Stimulated activated naive CD8-positive, alpha-beta T cell treated with anti-CD3 and anti-CD28 coated beads, Interleukin-15, Interleukin-2, amounts not matched to agents 100 ng/mL and 50 ng/mL, for 24 hours (primary cell): ENCODE data around the gene SPSB3.

Experiments
- H3K27ac Mint-ChIP-seq: one replicate; pipeline ENCODE4 v1.8.0; 2021; ENCODE audit warnings: mild to moderate bottlenecking, mixed read lengths
- H3K27me3 Mint-ChIP-seq: one replicate; pipeline ENCODE4 v1.8.0; 2021; ENCODE audit warnings: mixed read lengths
- H3K36me3 Mint-ChIP-seq: one replicate; pipeline ENCODE4 v1.8.0; 2021; ENCODE audit warnings: low read depth, mixed read lengths
- H3K4me1 Mint-ChIP-seq: one replicate; pipeline ENCODE4 v1.8.0; 2021; ENCODE audit warnings: low read depth, mixed read lengths
- H3K4me3 Mint-ChIP-seq: one replicate; pipeline ENCODE4 v1.8.0; 2021; ENCODE audit warnings: mild to moderate bottlenecking, mixed read lengths
- H3K9me3 Mint-ChIP-seq: one replicate; pipeline ENCODE4 v1.8.0; 2021; ENCODE audit warnings: mixed read lengths

Gene SPSB3

GRCh38 chr16:1782408-1783264 lies at the start of gene SPSB3, which contains the start of gene NUBP2:
TSS of gene SPSB3 (minus strand) at chr16:1782571. CDS start at chr16:1781483, 1,088 bp downstream.
TSS of gene NUBP2 (plus strand) at chr16:1782960. CDS start at chr16:1783021, 61 bp downstream.
- Mint-ChIP-seq H3K4me3 (peak within 1 kb of the TSS; percentile 96), H3K9me3 (no peaks in the 10 kb centered on the region), H3K36me3 (no peaks in the 10 kb centered on the region), H3K27ac (peak within 1 kb of the TSS; percentile 86), H3K27me3 (no peaks in the 10 kb centered on the region), H3K4me1 (peaks cover 26% of the 10 kb centered on the region)

GRCh38 chr16:1831186-1832075 lies 49.1 kb upstream of the SPSB3 start:
- Mint-ChIP-seq H3K4me1 (peaks cover 27% of the 10 kb centered on the region), H3K9me3 (no peaks in the 10 kb centered on the region), H3K27me3 (no peaks in the 10 kb centered on the region), H3K36me3 (peaks cover 4% of the 10 kb centered on the region), H3K27ac (no peak overlapping the region), H3K4me3 (no peak overlapping the region)

- H3K27me3 Mint-ChIP-seq = no peaks in the 10 kb centered on the region
- H3K27ac Mint-ChIP-seq = no peak overlapping the region
- no peaks in the 10 kb centered on the region for H3K9me3 Mint-ChIP-seq
- H3K4me1 Mint-ChIP-seq = peaks cover 34% of the 10 kb centered on the region
- peaks cover 4% of the 10 kb centered on the region for H3K36me3 Mint-ChIP-seq
- H3K4me3 Mint-ChIP-seq = no peak overlapping the region
These were observed 47.8 kb upstream of the SPSB3 start for GRCh38 chr16:1830213-1830612.

GRCh38 chr16:1828645-1829410 lies 46.5 kb upstream of the SPSB3 start:
- H3K4me1 Mint-ChIP-seq = peaks cover 46% of the 10 kb centered on the region
- H3K27ac Mint-ChIP-seq = no peak overlapping the region
- H3K27me3 Mint-ChIP-seq = no peaks in the 10 kb centered on the region
- H3K36me3 Mint-ChIP-seq = peaks cover 4% of the 10 kb centered on the region
- no peaks in the 10 kb centered on the region for H3K9me3 Mint-ChIP-seq
- H3K4me3 Mint-ChIP-seq = peak overlapping the region; percentile 88

GRCh38 chr16:1826691-1827573 lies 44.6 kb upstream of the SPSB3 start, which contains the start of the genes FAHD1 and HAGH:
TSS of gene FAHD1 (plus strand) at chr16:1827206. CDS start at chr16:1827239, 33 bp downstream.
TSS of gene HAGH (minus strand) at chr16:1826825. CDS start at chr16:1826787, 38 bp downstream.
- Mint-ChIP-seq H3K27ac (peak within 1 kb of the TSS; percentile 88), H3K36me3 (no peaks in the 10 kb centered on the region), H3K4me1 (peaks cover 48% of the 10 kb centered on the region), H3K9me3 (no peaks in the 10 kb centered on the region), H3K4me3 (peak within 1 kb of the TSS; percentile 88), H3K27me3 (no peaks in the 10 kb centered on the region)

- no peaks in the 10 kb centered on the region for H3K9me3 Mint-ChIP-seq
- H3K27ac Mint-ChIP-seq = peak overlapping the region; percentile 76
- peaks cover 48% of the 10 kb centered on the region for H3K4me1 Mint-ChIP-seq
- peak overlapping the region; percentile 82 for H3K4me3 Mint-ChIP-seq
- H3K27me3 Mint-ChIP-seq = no peaks in the 10 kb centered on the region
- H3K36me3 Mint-ChIP-seq = no peaks in the 10 kb centered on the region
These were observed 43.7 kb upstream of the SPSB3 start for GRCh38 chr16:1825864-1826690.

- H3K27ac Mint-ChIP-seq = peak overlapping the region; percentile 76
- H3K4me3 Mint-ChIP-seq = peak overlapping the region; percentile 82
- no peaks in the 10 kb centered on the region for H3K27me3 Mint-ChIP-seq
- no peaks in the 10 kb centered on the region for H3K9me3 Mint-ChIP-seq
- H3K36me3 Mint-ChIP-seq = no peaks in the 10 kb centered on the region
- H3K4me1 Mint-ChIP-seq = peaks cover 48% of the 10 kb centered on the region
These were observed 43.1 kb upstream of the SPSB3 start for GRCh38 chr16:1825381-1825863.

GRCh38 chr16:1823821-1824220 lies 41.5 kb upstream of the SPSB3 start:
- H3K4me3 Mint-ChIP-seq = no peak overlapping the region
- H3K9me3 Mint-ChIP-seq = no peaks in the 10 kb centered on the region
- H3K27ac Mint-ChIP-seq = no peak overlapping the region
- H3K27me3 Mint-ChIP-seq = no peaks in the 10 kb centered on the region
- peaks cover 35% of the 10 kb centered on the region for H3K4me1 Mint-ChIP-seq
- no peaks in the 10 kb centered on the region for H3K36me3 Mint-ChIP-seq

GRCh38 chr16:1822801-1823200 lies 40.4 kb upstream of the SPSB3 start:
- H3K4me3 Mint-ChIP-seq = no peak overlapping the region
- no peak overlapping the region for H3K27ac Mint-ChIP-seq
- H3K9me3 Mint-ChIP-seq = no peaks in the 10 kb centered on the region
- H3K36me3 Mint-ChIP-seq = no peaks in the 10 kb centered on the region
- H3K4me1 Mint-ChIP-seq = peaks cover 27% of the 10 kb centered on the region
- no peaks in the 10 kb centered on the region for H3K27me3 Mint-ChIP-seq

- H3K4me3 Mint-ChIP-seq = no peak overlapping the region
- peaks cover 21% of the 10 kb centered on the region for H3K4me1 Mint-ChIP-seq
- no peaks in the 10 kb centered on the region for H3K9me3 Mint-ChIP-seq
- H3K27ac Mint-ChIP-seq = no peak overlapping the region
- no peaks in the 10 kb centered on the region for H3K27me3 Mint-ChIP-seq
- no peaks in the 10 kb centered on the region for H3K36me3 Mint-ChIP-seq
These were observed 39.7 kb upstream of the SPSB3 start for GRCh38 chr16:1821861-1822611.

GRCh38 chr16:1820946-1821290 lies 38.5 kb upstream of the SPSB3 start:
- Mint-ChIP-seq H3K4me1 (peaks cover 21% of the 10 kb centered on the region), H3K9me3 (no peaks in the 10 kb centered on the region), H3K27ac (no peak overlapping the region), H3K27me3 (no peaks in the 10 kb centered on the region), H3K4me3 (no peak overlapping the region), H3K36me3 (no peaks in the 10 kb centered on the region)

- no peaks in the 10 kb centered on the region for H3K27me3 Mint-ChIP-seq
- no peak overlapping the region for H3K4me3 Mint-ChIP-seq
- H3K9me3 Mint-ChIP-seq = no peaks in the 10 kb centered on the region
- H3K36me3 Mint-ChIP-seq = peaks cover under 1% of the 10 kb centered on the region
- H3K27ac Mint-ChIP-seq = no peak overlapping the region
- peaks cover 15% of the 10 kb centered on the region for H3K4me1 Mint-ChIP-seq
These were observed 38.0 kb upstream of the SPSB3 start for GRCh38 chr16:1820096-1820945.
